AG04450 (cell line): ENCODE results near the gene DYNC1LI2. TPM values are rescaled to one million over a fixed set of nuclear protein-coding genes. Genes with fewer than 3 reads are reported as not detected.

Experiments used
- CTCF ChIA-PET: fragments of 300-600, 350-600 bp; formaldehyde crosslinking; extraction: SDS; loops from one replicate; lab custom pipeline; 2022; ENCODE audit warnings: antibody characterized with exemption, inconsistent platforms; lab: Charles Lee
- POLR2A ChIA-PET: fragments of 350-600 bp; formaldehyde crosslinking; extraction: SDS; loops from one replicate; lab custom pipeline; 2021; ENCODE audit warnings: antibody characterized with exemption, inconsistent platforms; lab: Yijun Ruan, JAX
- DNase-seq: peaks from one replicate; pipeline ENCODE4 v3.0.0-alpha.2; 2011; ENCODE audit warnings: low read depth, low spot score
- H3K27ac ChIP-seq: one replicate; pipeline ENCODE4 v1.5.1; 2012; ENCODE audit warnings: low read depth, low read length, control low read depth
- H3K27me3 ChIP-seq: one replicate; pipeline ENCODE4 v1.6.0; 2012; ENCODE audit warnings: low read length; ENCODE audit not compliant: control insufficient read depth, insufficient read depth
- H3K4me3 ChIP-seq: 2 replicates; pipeline ENCODE4 v1.5.1; 2011; ENCODE audit warnings: mild to moderate bottlenecking, low read depth, low read length, control low read depth
- H3K9me3 ChIP-seq: 2 replicates; pipeline ENCODE4 v1.5.1; 2012; ENCODE audit warnings: low read length; ENCODE audit not compliant: control insufficient read depth, insufficient read depth
- polyA plus RNA-seq: library from polyadenylated mRNA; depleted of rRNA; stranded (reverse); fragments of >200 nt; gene quantifications from 2 replicates; pipeline ENCODE4 v1.2.3, GENCODE V29; 2011
- TF ChIP-seq, protein P1 (sequence below): IDR thresholded peaks from 2 replicates; pipeline ENCODE4 v1.5.1; 2011; ENCODE audit warnings: low read depth, low read length, control low read depth, inconsistent platforms

DYNC1LI2 gene
- polyA plus RNA-seq, 1 experiment, result 88.5 TPM

DNA sequence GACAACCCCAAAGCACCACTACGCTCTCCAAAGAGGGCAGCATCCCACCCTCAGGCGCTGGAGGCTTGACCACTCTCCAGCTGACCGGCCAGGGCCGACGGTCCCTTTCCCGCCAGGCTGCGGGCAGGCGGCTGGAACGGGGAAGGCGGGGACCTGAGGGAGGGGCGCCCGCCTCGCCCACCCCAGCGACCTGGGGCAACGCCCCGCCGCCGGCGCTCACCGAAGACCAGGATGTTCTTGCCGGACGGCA, 431 bp downstream of the DYNC1LI2 start:
- TF ChIP-seq, protein P1, sequence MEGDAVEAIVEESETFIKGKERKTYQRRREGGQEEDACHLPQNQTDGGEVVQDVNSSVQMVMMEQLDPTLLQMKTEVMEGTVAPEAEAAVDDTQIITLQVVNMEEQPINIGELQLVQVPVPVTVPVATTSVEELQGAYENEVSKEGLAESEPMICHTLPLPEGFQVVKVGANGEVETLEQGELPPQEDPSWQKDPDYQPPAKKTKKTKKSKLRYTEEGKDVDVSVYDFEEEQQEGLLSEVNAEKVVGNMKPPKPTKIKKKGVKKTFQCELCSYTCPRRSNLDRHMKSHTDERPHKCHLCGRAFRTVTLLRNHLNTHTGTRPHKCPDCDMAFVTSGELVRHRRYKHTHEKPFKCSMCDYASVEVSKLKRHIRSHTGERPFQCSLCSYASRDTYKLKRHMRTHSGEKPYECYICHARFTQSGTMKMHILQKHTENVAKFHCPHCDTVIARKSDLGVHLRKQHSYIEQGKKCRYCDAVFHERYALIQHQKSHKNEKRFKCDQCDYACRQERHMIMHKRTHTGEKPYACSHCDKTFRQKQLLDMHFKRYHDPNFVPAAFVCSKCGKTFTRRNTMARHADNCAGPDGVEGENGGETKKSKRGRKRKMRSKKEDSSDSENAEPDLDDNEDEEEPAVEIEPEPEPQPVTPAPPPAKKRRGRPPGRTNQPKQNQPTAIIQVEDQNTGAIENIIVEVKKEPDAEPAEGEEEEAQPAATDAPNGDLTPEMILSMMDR, result no peak
- CTCF ChIA-PET, result interaction anchor here (0.6 to 3.0 kb wide), 14 partner anchors 9 to 344 kb away, joined by 3 to 56 read pairs (median 12); partner anchors contain the start of gene NAE1
- POLR2A ChIA-PET, result interaction anchor here (0.6 to 1.6 kb wide), 4 partner anchors 9 to 520 kb away, joined by 3 to 13 read pairs (median 4); no protein-coding TSS in a partner anchor
- no peaks in the 10 kb centered on the region; the same call in 1 of the 2 replicates for H3K9me3 ChIP-seq
- peaks cover 6% of the 10 kb centered on the region for H3K27me3 ChIP-seq
- H3K27ac ChIP-seq, result no peak overlapping the region
- DNase-seq, result no peak
- peak overlapping the region; percentile 97 for H3K4me3 ChIP-seq

DNA sequence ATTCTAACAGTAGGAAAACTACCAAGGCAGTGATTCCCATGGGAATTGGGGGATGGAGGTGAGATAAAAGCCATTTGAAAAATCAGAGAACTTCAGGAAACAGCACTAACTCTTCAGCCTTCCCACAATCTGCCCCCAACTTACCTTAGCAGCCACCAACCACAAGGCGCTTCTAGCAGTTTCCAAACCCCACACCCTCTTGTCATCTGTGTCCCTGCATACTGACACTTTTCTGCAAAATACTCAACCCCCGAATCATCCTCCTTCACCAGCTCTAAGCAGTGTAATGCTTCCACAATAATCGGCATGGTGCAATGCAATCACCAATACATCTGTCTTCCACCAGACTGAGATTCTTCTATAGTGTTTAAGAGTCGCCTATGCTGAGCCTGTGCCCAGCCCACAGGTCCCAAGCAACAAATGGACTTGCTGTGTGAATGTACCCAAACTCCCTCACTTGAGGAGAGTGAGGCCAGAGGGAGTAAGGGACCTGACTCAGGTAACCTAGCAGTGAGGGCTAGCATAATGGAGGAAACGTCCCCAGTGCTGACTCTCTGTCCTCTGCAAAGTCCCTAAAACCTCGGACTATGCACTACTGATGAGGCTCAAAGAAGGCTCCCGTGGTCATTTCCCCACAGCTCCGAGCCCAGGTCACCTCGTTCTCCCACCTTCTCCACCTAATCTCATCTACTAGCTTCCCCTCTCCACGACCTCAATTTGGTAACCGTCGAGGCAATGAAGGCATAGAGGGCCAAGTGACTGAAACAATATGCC, 943 bp downstream of the DYNC1LI2 start:
- Histone ChIP-seq H3K9me3 (no peaks in the 10 kb centered on the region; the same call in 1 of the 2 replicates), H3K27ac (peak overlapping the region; percentile 31), H3K27me3 (peaks cover 6% of the 10 kb centered on the region), H3K4me3 (peak overlapping the region; percentile 97)
- ChIA-PET POLR2A (interaction anchor here (1.2 to 1.6 kb wide), 3 partner anchors 9 to 89 kb away, joined by 3 to 13 read pairs (median 4); no protein-coding TSS in a partner anchor), CTCF (interaction anchor here (2.1 to 2.5 kb wide), 3 partner anchors 80 to 142 kb away, joined by 8 to 23 read pairs (median 17); partner anchors contain the start of gene NAE1)
- no peak for DNase-seq
- TF ChIP-seq, protein P1, result no peak

DNA sequence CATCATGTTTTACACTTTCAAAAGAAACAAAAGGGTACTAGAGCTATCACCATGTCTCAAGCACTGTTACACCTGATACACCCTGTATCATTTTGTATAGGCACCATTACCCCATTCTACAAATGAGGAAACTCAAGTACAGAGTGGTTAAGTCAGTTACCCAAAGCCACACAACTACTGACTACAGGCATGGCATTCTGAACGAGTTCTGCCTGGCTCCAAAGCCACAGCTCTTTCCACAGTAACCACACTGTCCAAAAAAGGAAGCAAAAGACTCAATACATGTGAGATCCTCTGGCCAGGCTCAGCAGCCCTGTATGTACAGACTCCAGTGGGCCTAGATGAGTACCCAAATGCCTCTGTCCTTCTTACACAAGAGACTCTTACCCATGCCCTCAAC, 4.7 kb downstream of the DYNC1LI2 start:
- CTCF ChIA-PET, result interaction anchor here (1.0 kb wide), 1 partner anchor 84 kb away, joined by 3 read pairs; the partner anchor contains the start of gene NAE1
- POLR2A ChIA-PET, result no interaction called here
- H3K9me3 ChIP-seq, result no peaks in the 10 kb centered on the region
- H3K27ac ChIP-seq, result no peak overlapping the region
- no peak overlapping the region for H3K4me3 ChIP-seq
- H3K27me3 ChIP-seq, result no peaks in the 10 kb centered on the region
- TF ChIP-seq, protein P1, result no peak
- no peak for DNase-seq

DNA sequence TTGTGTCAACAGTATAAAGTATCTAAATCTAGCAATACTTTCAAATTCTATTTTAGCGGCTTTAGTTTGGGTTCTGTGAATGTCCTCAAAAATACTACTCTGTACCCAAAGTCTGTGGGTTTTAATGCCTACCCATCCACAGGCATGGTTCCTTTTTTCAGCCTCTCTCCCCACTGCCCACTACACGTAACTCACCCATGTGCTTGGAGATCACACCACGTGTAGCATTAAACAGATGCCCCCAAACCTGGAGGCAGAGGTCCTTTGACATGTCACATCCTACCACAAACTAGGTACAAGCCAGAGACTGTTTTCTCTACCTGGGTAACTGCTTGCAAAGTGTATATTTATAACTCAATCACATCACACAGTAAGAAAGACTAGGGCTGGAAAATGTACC, 5.4 kb downstream of the DYNC1LI2 start:
- POLR2A ChIA-PET, result no interaction called here
- TF ChIP-seq, protein P1, result no peak
- H3K27ac ChIP-seq, result no peak overlapping the region
- no peak for DNase-seq
- no peaks in the 10 kb centered on the region for H3K9me3 ChIP-seq
- CTCF ChIA-PET, result interaction anchor here (1.1 kb wide), 1 partner anchor 95 kb away, joined by 3 read pairs; no protein-coding TSS in a partner anchor
- H3K4me3 ChIP-seq, result no peak overlapping the region
- no peaks in the 10 kb centered on the region for H3K27me3 ChIP-seq
